ENCODE data around the gene NECTIN2.
"Not testable (repeated sequence)": the region's sequence is repeated elsewhere in the genome, so short reads cannot be mapped to it uniquely, and the experiment has no call there.

The NECTIN2 gene

GRCh38 chr19:44911896-44912295 is 65.8 kb downstream of the NECTIN2 start:
- DNase-seq: not testable (repeated sequence)

- no peak for DNase-seq
Measured at GRCh38 chr19:44912854-44913253, 66.8 kb downstream of the NECTIN2 start.

- not testable (repeated sequence) for DNase-seq
Measured at GRCh38 chr19:44913512-44914432, 67.7 kb downstream of the NECTIN2 start.

GRCh38 chr19:44914433-44915206 is 68.5 kb downstream of the NECTIN2 start, which contains the start of gene APOC1:
TSS of gene APOC1 (plus strand) at chr19:44914608. CDS start at chr19:44914892, 284 bp downstream.
- peak; percentile 70 for DNase-seq

- no peak for DNase-seq
Measured at GRCh38 chr19:44924243-44924725, 78.2 kb downstream of the NECTIN2 start.

GRCh38 chr19:44925114-44925891 is 79.2 kb downstream of the NECTIN2 start:
- no peak for DNase-seq

GRCh38 chr19:44926245-44927077 is 80.4 kb downstream of the NECTIN2 start:
- DNase-seq: not testable (repeated sequence)

GRCh38 chr19:44927746-44928145 is 81.6 kb downstream of the NECTIN2 start:
- DNase-seq: no peak

GRCh38 chr19:44930088-44930487 is 84.0 kb downstream of the NECTIN2 start:
- DNase-seq: no peak

- DNase-seq: no peak
Measured at GRCh38 chr19:44931541-44931940, 85.4 kb downstream of the NECTIN2 start.
